GM23338 (cell line): Measurements from ENCODE around the gene ZBTB44. TPM values are rescaled to one million over a fixed set of nuclear protein-coding genes. Genes with fewer than 3 reads are reported as not detected.
A peak's percentile ranks its signal among the peaks of the same experiment; 100 is the strongest.

Experiments
- ATAC-seq: fragments of 200-7000 bp; cut with Tn5 transposase; 3 replicates; pipeline ENCODE4 v1.9.1; 2020
- DNase-seq: peaks from one replicate; pipeline ENCODE4 v3.0.0-alpha.2; 2015; ENCODE audit warnings: low spot score
- H2AFZ ChIP-seq: fragments of 200-600 bp; sonication (generic); 2 replicates; pipeline ENCODE4 v1.8.0; 2016; ENCODE audit warnings: antibody characterized with exemption, mild to moderate bottlenecking, moderate library complexity
- H3F3A ChIP-seq: fragments of 200-600 bp; sonication (generic); replicated peaks from 2 replicates; pipeline ENCODE4 v1.8.0; 2017; ENCODE audit warnings: antibody characterized with exemption, mixed run types, low read depth
- H3K27ac ChIP-seq: fragments of 200-600 bp; sonication (generic); 2 replicates; pipeline ENCODE4 v1.6.1; 2016; ENCODE audit warnings: low read depth
- H3K27me3 ChIP-seq: fragments of 200-600 bp; sonication (generic); 2 replicates; pipeline ENCODE4 v1.8.0; 2016; ENCODE audit warnings: mild to moderate bottlenecking, mixed run types, moderate library complexity; ENCODE audit not compliant: insufficient read depth
- H3K36me3 ChIP-seq: fragments of 200-600 bp; sonication (generic); 2 replicates; pipeline ENCODE4 v1.8.0; 2016; ENCODE audit warnings: mild to moderate bottlenecking; ENCODE audit not compliant: insufficient read depth
- H3K4me1 ChIP-seq: fragments of 200-600 bp; sonication (generic); 2 replicates; pipeline ENCODE4 v1.8.0; 2016; ENCODE audit warnings: mild to moderate bottlenecking, moderate library complexity; ENCODE audit not compliant: insufficient read depth
- H3K4me2 ChIP-seq: fragments of 200-600 bp; sonication (generic); 2 replicates; pipeline ENCODE4 v1.7.1; 2017; ENCODE audit warnings: mixed run types
- H3K4me3 ChIP-seq: fragments of 200-600 bp; sonication (generic); 2 replicates; pipeline ENCODE4 v1.6.1; 2016; ENCODE audit warnings: mixed run types
- H3K79me2 ChIP-seq: fragments of 200-600 bp; sonication (generic); replicated peaks from 2 replicates; pipeline ENCODE4 v1.8.0; 2017; ENCODE audit warnings: mild to moderate bottlenecking; ENCODE audit not compliant: insufficient read depth
- H3K9me2 ChIP-seq: fragments of 200-600 bp; sonication (generic); 2 replicates; pipeline ENCODE4 v1.8.0; 2017; ENCODE audit not compliant: insufficient read depth
- H4K20me1 ChIP-seq: fragments of 200-600 bp; sonication (generic); replicated peaks from 2 replicates; pipeline ENCODE4 v1.8.0; 2017; ENCODE audit warnings: mild to moderate bottlenecking; ENCODE audit not compliant: insufficient read depth
- H3K27ac Mint-ChIP-seq: 2 replicates; pipeline ENCODE4 v1.8.0; 2020; ENCODE audit warnings: inconsistent platforms, mild to moderate bottlenecking, moderate library complexity, mixed read lengths
- H3K27me3 Mint-ChIP-seq: 3 replicates; pipeline ENCODE4 v1.8.0; 2022; ENCODE audit warnings: low read depth, mild to moderate bottlenecking, moderate library complexity, mixed read lengths, inconsistent platforms; ENCODE audit not compliant: insufficient read depth, poor library complexity
- H3K36me3 Mint-ChIP-seq: 3 replicates; pipeline ENCODE4 v1.8.0; 2021; ENCODE audit warnings: low read depth, mild to moderate bottlenecking, inconsistent platforms, moderate library complexity, mixed read lengths
- H3K4me1 Mint-ChIP-seq: 3 replicates; pipeline ENCODE4 v1.8.0; 2020; ENCODE audit warnings: mild to moderate bottlenecking, inconsistent platforms, mixed read lengths
- H3K4me3 Mint-ChIP-seq: 3 replicates; pipeline ENCODE4 v1.8.0; 2021; ENCODE audit warnings: moderate library complexity, mild to moderate bottlenecking, inconsistent platforms, mixed read lengths
- H3K9me3 Mint-ChIP-seq: 3 replicates; pipeline ENCODE4 v1.8.0; 2020; ENCODE audit warnings: moderate library complexity, mild to moderate bottlenecking, inconsistent platforms, mixed read lengths
- CREB1 ChIP-seq: fragments of 250-450 bp; sonication (Bioruptor Pico); IDR thresholded peaks from 2 replicates; pipeline ENCODE4 v1.5.0; 2020; ENCODE audit warnings: low read depth, mild to moderate bottlenecking, moderate library complexity
- CTCF ChIP-seq, 2 experiments: fragments of 200-600 bp in 1 of 2; sonication (generic) in 1 of 2; conservative IDR thresholded peaks; 2 replicates each; pipeline versions ENCODE4 v1.5.1 to v1.6.1; 2016 to 2017; ENCODE audit warnings: antibody characterized with exemption in 2 of 2, low read depth in 2 of 2, mild to moderate bottlenecking in 2 of 2, moderate library complexity in 1 of 2
- ETS1 ChIP-seq: IDR thresholded peaks from 2 replicates; pipeline ENCODE4 v1.6.1; 2016; ENCODE audit warnings: antibody characterized with exemption
- JUNB ChIP-seq: IDR thresholded peaks from one replicate; pipeline ENCODE4 v1.6.1; 2016; ENCODE audit warnings: antibody characterized with exemption; ENCODE audit not compliant: unreplicated experiment
- REST ChIP-seq: IDR thresholded peaks from one replicate; pipeline ENCODE4 v1.6.1; 2018; ENCODE audit warnings: antibody characterized with exemption; ENCODE audit not compliant: unreplicated experiment
- STAT1 ChIP-seq: IDR thresholded peaks from one replicate; pipeline ENCODE4 v1.6.1; 2016; ENCODE audit warnings: antibody characterized with exemption; ENCODE audit not compliant: unreplicated experiment
- ZNF331 ChIP-seq: fragments of 250-450 bp; sonication (Bioruptor Pico); IDR thresholded peaks from 2 replicates; pipeline ENCODE4 v1.5.0; 2020; ENCODE audit warnings: low read depth, mild to moderate bottlenecking, moderate library complexity
- polyA plus RNA-seq: library from polyadenylated mRNA; unstranded; fragments of >200 nt; fragmentation: Nextera tagmentation; extraction: Ambion mirVana; gene quantifications from 2 replicates; pipeline ENCODE4 v1.2.1, GENCODE V29; 2016
- total RNA-seq: library from RNA; depleted of rRNA; stranded (reverse); fragments of >200 nt; shearing (Covaris generic); gene quantifications from 2 replicates; pipeline ENCODE4 v1.2.3, GENCODE V29; 2014

Gene ZBTB44
- total and polyA plus RNA-seq, 2 experiments from 2014 or later, result 61.2 to 102 TPM

- H3K4me1 Mint-ChIP-seq, result peaks cover 15% of the 10 kb centered on the region
- Histone ChIP-seq H3K4me2 (0 out of 2 replicates have a peak overlapping the region, but pooled peaks have one; percentile 37), H4K20me1 (no peaks in the 10 kb centered on the region), H3F3A (no peaks in the 10 kb centered on the region), H3K79me2 (no peaks in the 10 kb centered on the region), H3K9me2 (0 out of 2 replicates have a peak, but pooled peaks cover under 1% of the 10 kb centered on the region), H3K27ac (no peak overlapping the region), H3K4me1 (peaks cover 10% of the 10 kb centered on the region), H3K27me3 (no peaks in the 10 kb centered on the region), H3K4me3 (no peak overlapping the region), H3K36me3 (no peaks in the 10 kb centered on the region), H2AFZ (0 out of 2 replicates have a peak overlapping the region, but pooled peaks have one; percentile 72)
- no peak overlapping the region for H3K4me3 Mint-ChIP-seq
- H3K27me3 Mint-ChIP-seq, result peaks cover 14% of the 10 kb centered on the region
- DNase-seq (peak; percentile 78), ATAC-seq (peak; percentile 80)
- no peaks in the 10 kb centered on the region for H3K9me3 Mint-ChIP-seq
- H3K27ac Mint-ChIP-seq, result peak overlapping the region; percentile 32; the same call in 1 of the 2 replicates
- TF ChIP-seq ZNF331 (CRISPR knock-in tag) (no peak), ETS1 (no peak), CTCF (conservative IDR thresholded peaks at IDR 0.05; ENCODE audit: low read depth in 2 of 2) (peak; percentile 96 to 99)
- H3K36me3 Mint-ChIP-seq, result no peaks in the 10 kb centered on the region; the same call in 2 of the 3 replicates
These were observed 101.4 kb downstream of the ZBTB44 start for GRCh38 chr11:130213143-130213978.

- ATAC-seq, result no peak; the same call in 1 of the 3 replicates
These were observed 102.2 kb downstream of the ZBTB44 start for GRCh38 chr11:130212431-130212961.

More at GRCh38 chr11:130212431-130212961, 102.2 kb downstream of the ZBTB44 start:
- no peaks in the 10 kb centered on the region for H3K9me3 Mint-ChIP-seq
- H4K20me1 ChIP-seq, result no peaks in the 10 kb centered on the region
- H2AFZ ChIP-seq, result no peak overlapping the region
- no peaks in the 10 kb centered on the region for H3K36me3 ChIP-seq
- TF ChIP-seq REST (no peak), JUNB (no peak), STAT1 (no peak), CREB1 (no peak), ETS1 (no peak)
- H3K27me3 ChIP-seq, result no peaks in the 10 kb centered on the region
- no peaks in the 10 kb centered on the region for H3K9me2 ChIP-seq
- peaks cover 6% of the 10 kb centered on the region for H3K4me1 ChIP-seq
- no peak overlapping the region for H3K4me2 ChIP-seq
- H3K4me3 Mint-ChIP-seq, result no peak overlapping the region
- no peak overlapping the region for H3K27ac ChIP-seq
- H3K27ac Mint-ChIP-seq, result no peak overlapping the region
- no peak for DNase-seq
- no peaks in the 10 kb centered on the region for H3K79me2 ChIP-seq
- H3F3A ChIP-seq, result no peaks in the 10 kb centered on the region
- H3K36me3 Mint-ChIP-seq, result no peaks in the 10 kb centered on the region; the same call in 2 of the 3 replicates
- H3K27me3 Mint-ChIP-seq, result peaks cover 14% of the 10 kb centered on the region
- H3K4me3 ChIP-seq, result no peak overlapping the region
- H3K4me1 Mint-ChIP-seq, result peaks cover 12% of the 10 kb centered on the region
